IPS-15b (cell line): Measurements from ENCODE around the gene MYO9A.

Experiments
- H3K27me3 ChIP-seq: one replicate; pipeline ENCODE4 v1.6.1; 2013; ENCODE audit warnings: low read length; ENCODE audit not compliant: control insufficient read depth, insufficient read depth
- H3K36me3 ChIP-seq: one replicate; pipeline ENCODE4 v1.6.1; 2013; ENCODE audit warnings: low read length; ENCODE audit not compliant: control insufficient read depth, insufficient read depth
- H3K4me1 ChIP-seq: one replicate; pipeline ENCODE4 v1.6.1; 2013; ENCODE audit warnings: mild to moderate bottlenecking, low read length; ENCODE audit not compliant: control insufficient read depth, insufficient read depth
- H3K4me3 ChIP-seq: one replicate; pipeline ENCODE4 v1.5.1; 2013; ENCODE audit warnings: low read depth, low read length
- H3K9ac ChIP-seq: one replicate; pipeline ENCODE4 v1.6.1; 2013; ENCODE audit warnings: low read depth, mild to moderate bottlenecking, low read length
- H3K9me3 ChIP-seq: one replicate; pipeline ENCODE4 v1.6.1; 2013; ENCODE audit warnings: mild to moderate bottlenecking, low read length; ENCODE audit not compliant: control insufficient read depth, insufficient read depth

MYO9A gene

DNA sequence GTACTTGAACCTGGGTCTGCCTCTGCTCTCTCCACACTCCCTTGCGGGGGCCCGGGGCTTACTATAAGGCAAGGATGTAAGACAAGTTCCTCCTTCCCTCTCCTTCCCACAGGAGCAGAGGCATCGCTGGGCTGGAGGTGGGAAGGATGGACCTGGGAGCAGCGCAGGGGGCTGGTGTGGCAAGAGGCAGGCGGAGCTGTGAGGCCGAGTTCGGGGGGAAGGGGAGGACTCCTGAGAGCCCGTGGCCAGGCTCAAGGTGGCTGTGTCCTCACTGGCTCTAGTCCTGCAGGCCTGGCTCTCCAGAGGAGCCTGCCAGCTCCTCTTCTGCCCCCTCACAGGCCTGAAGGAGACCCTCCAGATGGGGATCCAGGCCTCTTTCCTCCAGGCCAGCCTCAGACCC is 308.6 kb downstream of the MYO9A start:
- Histone ChIP-seq H3K4me1 (peaks cover 17% of the 10 kb centered on the region), H3K9ac (no peak overlapping the region), H3K4me3 (no peak overlapping the region), H3K9me3 (no peaks in the 10 kb centered on the region), H3K36me3 (no peaks in the 10 kb centered on the region), H3K27me3 (no peaks in the 10 kb centered on the region)

DNA sequence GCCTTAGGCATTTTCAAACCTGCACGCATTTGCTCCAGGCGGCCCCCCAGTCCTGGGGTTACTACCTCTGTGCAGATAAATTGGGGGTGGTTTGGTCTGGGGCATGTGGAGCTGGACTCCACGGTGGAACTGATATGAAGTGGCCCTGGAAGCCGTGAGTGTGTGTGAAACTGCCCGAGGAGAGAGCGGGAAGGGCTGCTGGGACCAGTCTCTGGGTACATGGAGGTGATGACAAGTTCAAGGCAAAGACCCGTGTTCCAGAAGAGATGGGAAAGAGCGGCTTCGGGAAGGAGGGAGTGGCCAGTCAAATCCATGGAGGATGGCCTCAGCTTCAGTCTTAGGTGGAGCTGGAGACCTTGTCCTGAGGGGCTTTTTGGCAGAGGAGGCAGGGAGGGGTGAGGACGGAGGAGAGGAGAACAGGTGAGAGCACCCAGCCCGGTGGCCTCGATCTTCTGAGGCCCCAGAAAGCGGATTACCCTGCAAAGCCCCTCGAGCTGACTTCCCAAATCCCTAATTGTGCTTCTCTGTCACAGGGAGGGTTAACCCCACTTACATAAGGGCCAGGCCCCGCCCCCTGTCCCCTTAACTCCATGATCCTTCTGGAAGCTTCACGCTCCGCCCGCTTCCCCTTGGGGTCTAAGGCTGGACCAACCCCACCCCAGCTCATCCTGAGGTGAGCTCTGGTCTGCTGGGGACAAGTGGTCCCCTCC is 309.5 kb downstream of the MYO9A start:
- H3K9ac ChIP-seq: no peak overlapping the region
- H3K4me3 ChIP-seq: no peak overlapping the region
- no peaks in the 10 kb centered on the region for H3K36me3 ChIP-seq
- peaks cover 17% of the 10 kb centered on the region for H3K4me1 ChIP-seq
- H3K9me3 ChIP-seq: no peaks in the 10 kb centered on the region
- H3K27me3 ChIP-seq: no peaks in the 10 kb centered on the region

GRCh38 chr15:71807691-71808091 is 310.3 kb downstream of the MYO9A start:
- H3K36me3 ChIP-seq: no peaks in the 10 kb centered on the region
- no peaks in the 10 kb centered on the region for H3K9me3 ChIP-seq
- H3K9ac ChIP-seq: peak overlapping the region; percentile 47
- H3K4me3 ChIP-seq: peak overlapping the region; percentile 37
- H3K27me3 ChIP-seq: no peaks in the 10 kb centered on the region
- H3K4me1 ChIP-seq: peaks cover 17% of the 10 kb centered on the region

DNA sequence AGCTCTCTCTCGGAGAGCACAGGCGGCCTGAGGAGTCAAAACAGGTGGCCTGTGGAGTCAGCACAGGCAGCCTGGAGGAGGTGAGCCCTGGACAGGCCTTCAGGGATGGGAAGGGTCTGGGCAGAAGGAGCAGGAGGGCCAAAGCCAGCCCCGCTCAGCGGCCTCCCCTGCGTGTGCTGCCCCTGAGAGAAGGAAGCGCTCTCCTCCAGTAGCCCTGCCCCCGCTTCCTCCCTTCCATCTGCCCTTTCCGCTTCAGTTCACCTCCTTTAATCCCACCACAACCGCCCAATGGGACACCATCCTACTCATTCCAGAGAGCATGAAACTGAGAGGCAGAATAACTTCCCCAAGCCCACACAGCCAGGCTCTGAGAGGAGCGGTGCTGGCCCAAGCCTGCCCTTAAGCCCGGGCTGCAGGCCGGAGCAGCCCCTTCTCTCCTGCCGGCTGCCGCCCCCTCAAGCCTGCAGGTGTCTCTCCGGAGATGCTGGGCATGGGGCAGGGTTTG is 310.8 kb downstream of the MYO9A start:
- no peaks in the 10 kb centered on the region for H3K36me3 ChIP-seq
- H3K27me3 ChIP-seq: no peaks in the 10 kb centered on the region
- H3K9me3 ChIP-seq: no peaks in the 10 kb centered on the region
- peak overlapping the region; percentile 37 for H3K4me3 ChIP-seq
- H3K9ac ChIP-seq: peak overlapping the region; percentile 47
- peaks cover 17% of the 10 kb centered on the region for H3K4me1 ChIP-seq

GRCh38 chr15:71806452-71806931 is 311.5 kb downstream of the MYO9A start:
- H3K36me3 ChIP-seq: no peaks in the 10 kb centered on the region
- no peaks in the 10 kb centered on the region for H3K27me3 ChIP-seq
- no peaks in the 10 kb centered on the region for H3K9me3 ChIP-seq
- H3K9ac ChIP-seq: peak overlapping the region; percentile 54
- H3K4me1 ChIP-seq: peaks cover 17% of the 10 kb centered on the region
- no peak overlapping the region for H3K4me3 ChIP-seq

- H3K36me3 ChIP-seq: no peaks in the 10 kb centered on the region
- H3K9me3 ChIP-seq: no peaks in the 10 kb centered on the region
- H3K9ac ChIP-seq: no peak overlapping the region
- no peaks in the 10 kb centered on the region for H3K27me3 ChIP-seq
- no peak overlapping the region for H3K4me3 ChIP-seq
- peaks cover 17% of the 10 kb centered on the region for H3K4me1 ChIP-seq
These were observed 313.1 kb downstream of the MYO9A start for GRCh38 chr15:71804695-71805470.

GRCh38 chr15:71804226-71804625 is 313.7 kb downstream of the MYO9A start:
- Histone ChIP-seq H3K27me3 (no peaks in the 10 kb centered on the region), H3K36me3 (no peaks in the 10 kb centered on the region), H3K9me3 (no peaks in the 10 kb centered on the region), H3K9ac (no peak overlapping the region), H3K4me3 (no peak overlapping the region), H3K4me1 (peaks cover 17% of the 10 kb centered on the region)

DNA sequence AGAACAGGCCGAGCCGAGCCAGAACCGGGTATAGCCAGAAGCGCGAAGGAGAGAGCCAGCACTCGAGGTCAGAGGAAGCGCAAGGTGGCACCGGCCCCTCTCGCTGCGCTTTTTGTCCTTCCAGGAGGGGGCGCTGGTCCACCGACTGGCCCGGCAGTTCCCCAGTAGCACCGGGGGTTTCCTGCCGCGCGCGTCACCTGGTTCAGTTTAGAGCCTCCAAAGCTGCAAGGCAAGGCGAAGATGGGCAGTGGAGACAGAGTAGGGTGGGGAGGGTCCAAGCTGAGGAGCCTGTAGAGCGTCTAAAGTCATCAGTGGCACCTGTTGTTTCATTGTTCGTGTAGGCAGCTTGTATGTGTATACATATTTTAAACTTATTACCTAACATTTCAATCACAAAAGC is 315.2 kb downstream of the MYO9A start:
- H3K36me3 ChIP-seq: no peaks in the 10 kb centered on the region

DNA sequence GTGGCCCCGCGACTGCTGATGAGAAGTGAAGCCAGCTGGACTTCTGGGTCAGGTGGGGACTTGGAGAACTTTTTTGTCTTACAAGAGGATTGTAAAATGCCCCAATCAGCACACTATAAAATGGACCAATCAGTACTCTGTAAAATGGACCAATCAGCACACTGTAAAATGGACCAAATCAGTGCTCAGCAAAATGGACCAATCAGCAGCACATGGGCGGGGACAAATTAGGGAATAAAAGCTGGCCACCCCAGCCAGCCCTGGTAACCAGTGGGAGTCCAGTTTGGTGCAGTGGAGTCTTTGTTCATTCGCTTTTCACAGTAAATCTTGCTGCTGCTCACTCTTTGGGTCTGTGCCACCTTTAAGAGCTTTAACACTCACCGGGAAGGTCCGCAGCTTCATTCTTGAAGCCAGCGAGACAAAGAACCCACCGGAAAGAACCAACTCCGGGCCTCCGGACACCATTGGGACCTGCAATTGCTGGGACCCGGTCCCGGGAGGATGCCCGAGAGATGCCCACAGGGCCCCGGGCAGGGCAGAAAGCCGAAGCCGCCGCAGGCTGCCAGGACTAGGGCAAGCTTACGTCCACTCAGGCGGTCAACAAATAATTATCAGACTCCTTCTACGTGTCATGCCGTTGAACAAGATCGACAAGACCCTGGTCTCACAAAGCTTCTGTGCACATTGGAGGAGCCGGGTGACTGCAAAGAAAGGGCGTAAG is 315.9 kb downstream of the MYO9A start:
- no peaks in the 10 kb centered on the region for H3K36me3 ChIP-seq

More for the DNA sequence above, 315.2 kb downstream of the MYO9A start:
- H3K4me3 ChIP-seq: no peak overlapping the region
- no peak overlapping the region for H3K9ac ChIP-seq
- peaks cover 14% of the 10 kb centered on the region for H3K4me1 ChIP-seq
- H3K27me3 ChIP-seq: no peaks in the 10 kb centered on the region
- H3K9me3 ChIP-seq: no peaks in the 10 kb centered on the region

DNA sequence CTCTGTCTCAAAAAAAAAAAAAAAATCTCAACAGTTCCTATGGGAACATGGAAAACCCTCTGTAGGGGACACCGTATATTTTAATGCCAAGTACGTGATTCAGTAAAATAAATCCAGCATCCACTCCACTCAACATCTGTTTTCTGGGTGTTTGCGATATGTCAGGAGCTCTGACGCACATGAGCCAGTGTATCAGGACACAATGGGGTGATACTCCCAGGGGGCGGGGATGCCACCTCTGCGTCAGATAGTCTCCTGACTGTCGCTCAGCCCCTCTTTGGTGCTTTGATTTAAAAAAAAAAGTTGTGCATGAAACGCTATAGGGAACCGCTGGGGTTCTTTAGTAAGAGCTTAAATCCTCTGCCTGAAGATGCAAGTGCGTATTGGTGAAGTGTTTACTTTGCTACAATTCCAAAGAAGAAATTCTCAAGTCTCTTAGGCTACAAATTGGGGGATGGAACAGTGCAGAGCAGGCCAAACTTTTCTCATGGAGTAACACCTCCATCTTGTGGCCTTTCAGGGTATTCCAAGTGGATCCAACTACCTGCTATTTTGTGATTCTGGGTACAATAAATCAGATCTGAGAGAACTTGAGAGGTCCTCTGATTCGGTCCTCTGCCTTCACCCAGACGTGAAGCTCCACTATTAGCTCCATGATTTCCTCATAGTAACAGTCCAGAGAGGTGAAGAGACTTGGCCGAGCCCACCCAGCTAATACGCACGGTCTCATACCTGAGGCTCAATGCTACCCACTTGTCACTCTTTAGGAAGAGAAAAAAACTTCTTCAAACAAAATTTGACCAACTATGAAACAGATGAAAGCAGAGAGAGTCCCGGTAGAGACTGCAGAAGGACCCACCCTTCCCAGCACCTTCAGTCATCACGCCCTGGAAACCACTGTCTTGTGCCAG is 316.9 kb downstream of the MYO9A start:
- H3K27me3 ChIP-seq: no peaks in the 10 kb centered on the region
- H3K9ac ChIP-seq: no peak overlapping the region
- H3K36me3 ChIP-seq: no peaks in the 10 kb centered on the region
- no peak overlapping the region for H3K4me3 ChIP-seq
- H3K9me3 ChIP-seq: no peaks in the 10 kb centered on the region
- H3K4me1 ChIP-seq: no peaks in the 10 kb centered on the region

More for the DNA sequence above, 315.9 kb downstream of the MYO9A start:
- Histone ChIP-seq H3K4me1 (peaks cover 8% of the 10 kb centered on the region), H3K4me3 (no peak overlapping the region), H3K9me3 (no peaks in the 10 kb centered on the region), H3K27me3 (no peaks in the 10 kb centered on the region), H3K9ac (no peak overlapping the region)

DNA sequence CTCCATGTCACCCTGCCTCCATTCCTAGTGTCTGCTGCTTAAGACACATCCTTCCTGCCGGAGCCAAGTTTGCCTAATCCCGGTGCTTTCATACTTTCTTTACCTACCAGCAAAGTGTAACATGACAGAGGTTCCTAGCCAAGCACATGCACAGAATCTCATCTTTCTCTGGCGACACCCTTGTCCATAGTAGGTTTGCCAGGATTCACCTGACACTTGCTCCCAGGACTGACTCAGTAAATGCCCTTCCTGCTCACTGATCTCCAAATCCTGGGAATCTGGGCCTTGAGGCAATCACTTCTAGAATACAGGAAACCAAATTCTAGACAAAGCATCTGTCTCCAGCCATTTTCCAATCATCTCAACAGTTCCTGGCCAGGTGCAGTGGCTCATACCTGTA is 317.8 kb downstream of the MYO9A start:
- no peaks in the 10 kb centered on the region for H3K36me3 ChIP-seq
- no peaks in the 10 kb centered on the region for H3K27me3 ChIP-seq
- no peaks in the 10 kb centered on the region for H3K9me3 ChIP-seq
- H3K9ac ChIP-seq: no peak overlapping the region
- no peaks in the 10 kb centered on the region for H3K4me1 ChIP-seq
- H3K4me3 ChIP-seq: no peak overlapping the region
